ENCODE measurements around the gene SF3B3.

- TF ChIP-seq CTCF (conservative IDR thresholded peaks at IDR 0.05 in 1 of 2, IDR thresholded peaks at IDR 0.05 in 1 of 2; ENCODE audit: low read depth in 1 of 2, low read length in 2 of 2) (no peak), EZH2 (IDR thresholded peaks at IDR 0.05; ENCODE audit: low read length, missing control alignments) (no peak)
These were observed 13.4 kb upstream of the SF3B3 start for GRCh38 chr16:70510216-70510615.
